B cell (primary cell): ENCODE measurements around the gene EXT2.

Source experiments
- CTCF ChIP-seq: fragments of 200-600 bp; IDR thresholded peaks from one replicate; pipeline ENCODE4 v1.8.0; 2022; ENCODE audit warnings: antibody characterized with exemption, mild to moderate bottlenecking
- EZH2 ChIP-seq: IDR thresholded peaks from 2 replicates; pipeline ENCODE4 v1.6.1; 2012; ENCODE audit warnings: borderline replicate concordance, low read depth, mild to moderate bottlenecking, moderate library complexity, low read length; ENCODE audit not compliant: insufficient read depth, poor library complexity, severe bottlenecking

- TF ChIP-seq CTCF (no peak), EZH2 (no peak)
Observed at GRCh38 chr11:44237156-44237555, 141.7 kb downstream of the EXT2 start.
